Fibroblast of skin of scalp (primary cell): Measurements from ENCODE around the gene SLIT3.
"Not testable (repeated sequence)": the region's sequence is repeated elsewhere in the genome, so short reads cannot be mapped to it uniquely, and the experiment has no call there.

Source experiments
- DNase-seq: peaks from one replicate; pipeline ENCODE4 v3.0.0-alpha.2; 2013

The SLIT3 gene

GRCh38 chr5:169218176-169218575 lies 82.8 kb downstream of the SLIT3 start:
- DNase-seq = no peak

GRCh38 chr5:169216866-169217265 lies 84.1 kb downstream of the SLIT3 start:
- no peak for DNase-seq

GRCh38 chr5:169213479-169213878 lies 87.5 kb downstream of the SLIT3 start:
- DNase-seq = peak; percentile 80

- not testable (repeated sequence) for DNase-seq
Measured at GRCh38 chr5:169211761-169212160, 89.2 kb downstream of the SLIT3 start.

GRCh38 chr5:169204788-169205400 lies 96.0 kb downstream of the SLIT3 start:
- DNase-seq = no peak

GRCh38 chr5:169202969-169203368 lies 98.0 kb downstream of the SLIT3 start:
- peak; percentile 19 for DNase-seq

- no peak for DNase-seq
Measured at GRCh38 chr5:169201597-169201996, 99.3 kb downstream of the SLIT3 start.

GRCh38 chr5:169200125-169200778 lies 100.7 kb downstream of the SLIT3 start:
- peak; percentile 23 for DNase-seq

GRCh38 chr5:169197343-169197742 lies 103.6 kb downstream of the SLIT3 start:
- no peak for DNase-seq

- no peak for DNase-seq
Measured at GRCh38 chr5:169196059-169196458, 104.9 kb downstream of the SLIT3 start.

- DNase-seq = no peak
Measured at GRCh38 chr5:169195601-169196000, 105.3 kb downstream of the SLIT3 start.

- DNase-seq = no peak
Measured at GRCh38 chr5:169192536-169192935, 108.4 kb downstream of the SLIT3 start.

GRCh38 chr5:169190849-169191248 lies 110.1 kb downstream of the SLIT3 start:
- peak; percentile 49 for DNase-seq

- DNase-seq = peak; percentile 55
Measured at GRCh38 chr5:169185626-169186025, 115.3 kb downstream of the SLIT3 start.

- peak; percentile 95 for DNase-seq
Measured at GRCh38 chr5:169183576-169183975, 117.4 kb downstream of the SLIT3 start.

GRCh38 chr5:169182797-169183196 lies 118.1 kb downstream of the SLIT3 start:
- peak; percentile 15 for DNase-seq

- peak; percentile 86 for DNase-seq
Measured at GRCh38 chr5:169181814-169182213, 119.1 kb downstream of the SLIT3 start.

GRCh38 chr5:169178754-169179153 lies 122.2 kb downstream of the SLIT3 start:
- DNase-seq = no peak

- no peak for DNase-seq
Measured at GRCh38 chr5:169178274-169178673, 122.7 kb downstream of the SLIT3 start.

GRCh38 chr5:169176709-169177694 lies 123.9 kb downstream of the SLIT3 start:
- no peak for DNase-seq

- DNase-seq = no peak
Measured at GRCh38 chr5:169175733-169176132, 125.2 kb downstream of the SLIT3 start.

- no peak for DNase-seq
Measured at GRCh38 chr5:169174923-169175322, 126.0 kb downstream of the SLIT3 start.

GRCh38 chr5:169173372-169173771 lies 127.6 kb downstream of the SLIT3 start:
- peak; percentile 82 for DNase-seq
